Astrocyte of the cerebellum (primary cell): ENCODE results near the gene RBPMS2.

ENCODE experiments used
- DNase-seq: peaks from one replicate; pipeline ENCODE4 v3.0.0-alpha.2; 2011; ENCODE audit warnings: low read depth
- H3K4me3 ChIP-seq: 2 replicates; pipeline ENCODE4 v1.5.1; 2011; ENCODE audit warnings: mild to moderate bottlenecking, low read depth, low read length, moderate library complexity
- CTCF ChIP-seq: IDR thresholded peaks from 2 replicates; pipeline ENCODE4 v1.5.1; 2012; ENCODE audit warnings: low read length, low read depth, moderate library complexity, mild to moderate bottlenecking; ENCODE audit errors: missing control alignments
- in situ Hi-C: cut with HindIII; loops from 2 replicates; pipeline ENCODE4 v1.10.0; 2017; ENCODE audit warnings: low sequenced_read_pairs

RBPMS2 gene

DNA sequence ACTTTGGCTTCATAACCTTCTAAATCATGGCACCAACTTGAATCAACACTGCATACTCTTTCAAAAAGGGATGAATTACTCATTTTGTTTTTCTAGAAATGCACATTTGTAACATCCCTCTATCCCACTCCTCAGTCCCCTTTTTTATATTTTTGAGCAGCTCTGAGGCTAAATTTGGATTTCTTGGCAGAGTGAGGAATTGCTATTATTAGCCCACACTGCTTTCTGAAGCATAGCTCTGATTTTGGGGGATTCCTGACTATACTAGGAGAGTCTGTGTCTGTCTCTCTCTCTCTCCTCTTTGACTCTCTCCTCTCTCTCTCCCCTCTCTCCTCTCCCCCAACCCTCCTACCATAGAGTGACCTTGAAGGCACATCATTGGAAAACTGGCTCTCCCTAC, 76.6 kb downstream of the RBPMS2 start:
- in situ Hi-C loops, result no loop called here
- no peak for DNase-seq
- no peak overlapping the region for H3K4me3 ChIP-seq
- no peak for TF ChIP-seq CTCF

GRCh38 chr15:64697911-64698369, 77.4 kb downstream of the RBPMS2 start:
- DNase-seq, result no peak
- in situ Hi-C loops, result no loop called here
- H3K4me3 ChIP-seq, result no peak overlapping the region
- TF ChIP-seq CTCF, result no peak

- TF ChIP-seq CTCF, result no peak
- DNase-seq, result no peak
- in situ Hi-C loops, result no loop called here
- H3K4me3 ChIP-seq, result no peak overlapping the region
Measured at GRCh38 chr15:64696481-64696880, 78.9 kb downstream of the RBPMS2 start.

DNA sequence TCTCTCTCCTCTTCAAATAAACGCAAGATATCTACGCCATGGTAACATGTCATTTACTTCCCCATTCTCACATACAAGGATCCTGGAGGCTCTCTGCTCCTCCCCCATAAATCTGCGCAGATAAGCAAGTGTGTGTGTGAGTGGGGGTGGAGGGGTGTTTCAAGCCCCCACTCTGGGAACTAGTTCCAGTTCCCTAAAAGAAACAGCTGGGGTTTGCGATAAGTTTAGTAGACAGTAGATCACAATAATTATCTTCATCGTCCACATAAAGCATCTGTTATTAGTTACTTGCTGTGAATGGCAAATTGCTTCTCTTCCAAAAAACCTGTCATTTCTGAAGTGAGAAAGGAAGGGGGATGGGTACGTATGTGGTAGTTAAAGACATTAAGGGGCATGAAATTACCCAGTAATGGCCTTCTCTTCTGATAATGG, 79.8 kb downstream of the RBPMS2 start:
- no peak for DNase-seq
- no peak for TF ChIP-seq CTCF
- no peak overlapping the region for H3K4me3 ChIP-seq
- in situ Hi-C loops, result no loop called here

DNA sequence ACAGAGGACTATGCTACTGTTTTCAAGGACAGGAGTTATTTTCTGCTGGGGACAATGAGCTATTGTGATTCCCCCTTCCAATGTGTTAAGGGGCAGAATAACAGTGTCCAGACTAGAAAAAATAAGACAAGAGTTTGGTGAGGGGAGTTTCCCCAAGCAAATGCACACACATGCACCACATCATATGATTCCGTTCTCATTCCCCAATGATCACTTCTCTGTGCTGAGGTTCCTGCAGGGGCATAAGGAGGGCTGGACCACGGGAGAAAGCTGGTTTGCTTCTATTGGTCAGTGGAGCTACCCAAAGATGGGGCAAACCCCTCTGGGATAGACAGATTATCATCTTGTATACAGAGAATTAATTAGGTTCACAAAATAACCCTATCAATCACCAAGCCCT, 80.6 kb downstream of the RBPMS2 start:
- in situ Hi-C loops, result no loop called here
- TF ChIP-seq CTCF, result no peak
- DNase-seq, result no peak
- H3K4me3 ChIP-seq, result no peak overlapping the region

DNA sequence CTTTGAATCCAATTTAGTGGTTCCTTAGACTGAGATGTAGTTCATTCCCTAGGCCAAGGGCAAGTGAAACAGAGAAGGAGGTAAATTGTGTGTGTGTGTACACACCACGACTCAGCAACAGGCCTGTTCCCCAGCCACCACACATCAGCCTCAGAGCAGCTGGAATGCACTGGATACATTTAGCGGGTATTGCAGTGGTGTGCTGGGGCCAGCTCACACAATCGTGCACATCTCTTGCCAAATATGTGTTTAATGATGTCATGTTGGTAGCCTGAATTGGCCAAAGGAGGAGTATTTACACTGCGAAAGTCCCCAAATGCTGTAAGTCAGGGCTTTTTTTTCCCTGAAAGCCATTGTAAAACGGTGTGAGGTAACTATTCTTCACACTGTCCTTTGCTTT, 82.3 kb downstream of the RBPMS2 start:
- in situ Hi-C loops, result no loop called here
- no peak for TF ChIP-seq CTCF
- no peak overlapping the region for H3K4me3 ChIP-seq
- peak; percentile 78 for DNase-seq
